Kidney (tissue), 14 donors: Measurements from ENCODE around the gene UBE4B. TPM values are rescaled to one million over a fixed set of nuclear protein-coding genes. Genes with fewer than 3 reads are reported as not detected.
"Not testable (repeated sequence)": the region's sequence is repeated elsewhere in the genome, so short reads cannot be mapped to it uniquely, and the experiment has no call there.

Experiments used
- DNase-seq, 5 donors: peaks; one replicate each; pipeline ENCODE4 v3.0.0-alpha.2; 2013 to 2020
- FAIRE-seq: peaks from 2 replicates; lab custom pipeline; 2012; peaks lifted over from hg19 to GRCh38; lab: Jason Lieb, UNC
- H3K27ac ChIP-seq, 2 donors: one replicate each; pipeline ENCODE4 v1.7.0; 2013; ENCODE audit warnings: low read depth in 2 of 2, low read length in 2 of 2, inconsistent platforms in 1 of 2
- H3K27me3 ChIP-seq: one replicate; pipeline ENCODE4 v1.7.1; 2013; ENCODE audit warnings: low read length, inconsistent platforms; ENCODE audit not compliant: control insufficient read depth, insufficient read depth
- H3K36me3 ChIP-seq, 3 donors: one replicate each; pipeline versions ENCODE4 v1.7.0 to v1.7.1; 2013; ENCODE audit warnings: low read length in 3 of 3, control low read depth in 1 of 3, inconsistent platforms in 1 of 3; ENCODE audit not compliant: insufficient read depth in 3 of 3, control insufficient read depth in 2 of 3
- H3K4me1 ChIP-seq, 3 donors: one replicate each; pipeline versions ENCODE4 v1.7.0 to v1.7.1; 2013; ENCODE audit warnings: low read length in 3 of 3, inconsistent platforms in 1 of 3, low read depth in 1 of 3; ENCODE audit not compliant: control insufficient read depth in 2 of 3, insufficient read depth in 2 of 3
- H3K4me3 ChIP-seq, 3 donors: one replicate each; pipeline versions ENCODE4 v1.7.0 to v1.8.1; 2013; ENCODE audit warnings: low read length in 3 of 3, control low read depth in 1 of 3, inconsistent platforms in 1 of 3
- H3K9ac ChIP-seq, 3 donors: one replicate each; pipeline versions ENCODE4 v1.7.0 to v1.7.1; 2013; ENCODE audit warnings: low read length in 3 of 3, control low read depth in 1 of 3, inconsistent platforms in 1 of 3
- H3K9me3 ChIP-seq, 3 donors: one replicate each; pipeline versions ENCODE4 v1.7.0 to v1.7.1; 2013; ENCODE audit warnings: low read length in 3 of 3, control low read depth in 1 of 3, inconsistent platforms in 1 of 3; ENCODE audit not compliant: control insufficient read depth in 2 of 3, insufficient read depth in 1 of 3
- CTCF ChIP-seq: IDR thresholded peaks from 3 replicates; pipeline ENCODE4 v1.5.1; 2012; ENCODE audit warnings: mild to moderate bottlenecking, moderate library complexity, borderline replicate concordance; ENCODE audit not compliant: insufficient read depth; ENCODE audit errors: extremely low read depth
- intact Hi-C: fragments of 100-400 bp; cut with DNase I; formaldehyde crosslinking; loops from one replicate; pipeline ENCODE4 v1.11.1; 2022
- polyA plus RNA-seq: library from polyadenylated mRNA; stranded (reverse); fragments of 350-450 nt; fragmentation: Illumina TruSeq; extraction: RNeasy Lipid Tissue Mini Kit (QIAGEN cat#74804); gene quantifications from one replicate; pipeline ENCODE4 v1.2.3, GENCODE V29; 2014; ENCODE audit warnings: low read depth, low replicate concordance; ENCODE audit not compliant: insufficient read depth
- total RNA-seq: library from RNA; stranded (reverse); fragmentation: NEBNext Ultra II Directional; extraction: Animal tissue kit (Norgen Biotek cat#: 25700); gene quantifications from one replicate; pipeline ENCODE4 v1.2.1, GENCODE V29; 2021
- donor health status: control.
- donor health status: control.
- donor health status: control.
- donor health status: control.
- donor health status: control.
- donor health status: DM: yes; HTN: yes; CAD: no.
- donor health status: Normal renal cell carcinoma (clear cell type).

UBE4B gene
- total and polyA plus RNA-seq, 2 donors from 2014 or later: 13.3 to 33.5 TPM

GRCh38 chr1:10204003-10204642 lies 171.4 kb downstream of the UBE4B start:
- intact Hi-C loops: no loop called here
- FAIRE-seq: no peak
- peak in 1 of 5 donors; percentile 27 for DNase-seq
- H3K4me1 ChIP-seq: no peaks in the 10 kb centered on the region
- no peak overlapping the region for H3K9ac ChIP-seq
- H3K9me3 ChIP-seq: no peaks in the 10 kb centered on the region
- no peak for TF ChIP-seq CTCF
- H3K4me3 ChIP-seq: no peak overlapping the region
- no peaks in the 10 kb centered on the region for H3K36me3 ChIP-seq
- no peak overlapping the region for H3K27ac ChIP-seq
- H3K27me3 ChIP-seq: no peaks in the 10 kb centered on the region

GRCh38 chr1:10205206-10205605 lies 172.4 kb downstream of the UBE4B start:
- H3K4me1 ChIP-seq, H3K9me3 ChIP-seq, H3K27ac ChIP-seq, H3K9ac ChIP-seq, H3K36me3 ChIP-seq, DNase-seq, intact Hi-C loops, H3K27me3 ChIP-seq, H3K4me3 ChIP-seq, FAIRE-seq: not testable (repeated sequence)

GRCh38 chr1:10207810-10208209 lies 175.1 kb downstream of the UBE4B start:
- H3K27me3 ChIP-seq: no peaks in the 10 kb centered on the region
- no peaks in the 10 kb centered on the region for H3K9me3 ChIP-seq
- TF ChIP-seq CTCF: no peak
- H3K4me1 ChIP-seq: peaks cover 0 to 6% (median 4%) of the 10 kb centered on the region in 3 donors
- no peaks in the 10 kb centered on the region for H3K36me3 ChIP-seq
- intact Hi-C loops: no loop called here
- H3K27ac ChIP-seq: no peak overlapping the region
- DNase-seq (no peak), FAIRE-seq (no peak)
- no peak overlapping the region for H3K4me3 ChIP-seq
- no peak overlapping the region for H3K9ac ChIP-seq

- peak in 1 of 5 donors; percentile 16 for DNase-seq
- Histone ChIP-seq H3K9me3 (no peaks in the 10 kb centered on the region), H3K4me1 (peaks cover 0 to 6% (median 4%) of the 10 kb centered on the region in 3 donors), H3K27me3 (no peaks in the 10 kb centered on the region), H3K9ac (no peak overlapping the region), H3K36me3 (no peaks in the 10 kb centered on the region), H3K27ac (no peak overlapping the region), H3K4me3 (no peak overlapping the region)
- no peak for FAIRE-seq
- no peak for TF ChIP-seq CTCF
- intact Hi-C loops: no loop called here
Measured at GRCh38 chr1:10208537-10208936, 175.8 kb downstream of the UBE4B start.
